Articular chondrocyte of knee joint (primary cell): ENCODE results near the gene ERN2. TPM values are rescaled to one million over a fixed set of nuclear protein-coding genes. Genes with fewer than 3 reads are reported as not detected.

ENCODE experiments used
- total RNA-seq: library from RNA; depleted of rRNA; stranded (reverse); fragments of >200 nt; gene quantifications from 2 replicates; pipeline ENCODE4 v1.2.3, GENCODE V29; 2012

The ERN2 gene
- total RNA-seq: 0.11 and 0.13 TPM in 2 replicates

DNA sequence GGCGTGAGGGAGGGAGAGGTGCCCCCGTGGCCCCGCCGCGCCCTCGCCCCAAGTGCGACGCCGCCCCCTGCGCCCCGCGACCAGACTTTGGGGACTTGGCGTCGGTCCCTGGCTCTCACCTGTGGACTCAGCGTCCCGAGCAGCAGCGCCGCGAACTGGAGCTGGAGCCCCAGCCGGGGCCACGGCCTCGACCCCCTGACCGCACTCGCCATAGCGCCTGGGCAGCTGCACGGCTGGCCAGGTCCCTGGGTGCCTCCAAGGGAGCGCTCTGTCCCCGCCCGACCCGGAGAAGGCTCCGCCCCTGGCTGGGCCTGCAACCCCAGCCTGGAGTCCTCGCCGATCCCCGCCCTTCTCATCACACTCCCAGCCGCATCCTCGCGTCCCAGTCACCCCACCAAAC is at the start of gene ERN2:
Gene ERN2, minus strand, starts transcription at position 247 of the 400 bp plus-strand sequence. Its CDS starts 35 bp downstream, at position 212.

DNA sequence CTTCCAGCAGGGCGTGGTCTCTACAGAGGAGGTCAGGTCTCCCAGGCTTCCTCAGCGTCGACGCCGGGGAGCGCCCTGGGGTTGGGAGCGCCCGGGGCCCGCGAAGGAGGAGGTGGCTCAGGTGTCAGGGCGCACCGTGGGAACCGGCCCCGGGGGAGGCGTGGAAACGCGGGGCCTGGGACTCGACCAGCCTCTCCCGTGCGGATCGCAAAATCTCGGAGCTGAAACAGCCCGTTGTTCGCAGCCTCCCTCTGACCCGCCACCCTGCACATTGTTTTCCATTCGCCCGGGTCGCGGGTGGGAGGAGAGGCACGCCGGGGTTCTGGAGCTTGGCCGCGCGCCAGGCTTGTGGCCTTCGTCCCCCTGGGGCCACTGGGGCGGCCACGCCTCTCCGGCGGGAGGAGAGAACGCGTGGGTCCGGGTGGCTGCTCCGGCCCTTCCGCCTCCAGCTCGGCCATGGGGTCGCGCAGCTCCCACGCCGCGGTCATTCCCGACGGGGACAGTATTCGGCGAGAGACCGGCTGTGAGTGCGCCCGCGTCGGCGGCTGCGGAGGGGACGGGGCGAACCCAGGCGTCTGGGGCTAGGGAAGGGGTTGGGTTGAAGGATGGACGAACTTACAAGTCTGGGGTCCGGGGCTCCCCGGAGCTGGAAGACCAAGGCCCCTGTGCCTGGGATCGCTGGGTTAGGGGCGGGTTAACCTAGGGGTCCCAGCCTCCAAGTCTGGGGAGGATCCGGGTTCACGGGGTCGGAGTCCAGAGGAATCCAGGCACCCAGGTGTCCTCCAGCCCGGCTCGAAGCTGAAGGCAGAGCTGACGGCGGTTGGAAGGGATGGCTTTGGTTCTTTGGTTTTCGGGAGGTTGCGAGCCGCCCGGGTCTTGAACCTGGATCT is 41.8 kb upstream of the ERN2 start, which contains the start of gene CHP2:
Gene CHP2, plus strand, starts transcription at position 433 of the 890 bp plus-strand sequence. Its CDS starts 24 bp downstream, at position 457.

DNA sequence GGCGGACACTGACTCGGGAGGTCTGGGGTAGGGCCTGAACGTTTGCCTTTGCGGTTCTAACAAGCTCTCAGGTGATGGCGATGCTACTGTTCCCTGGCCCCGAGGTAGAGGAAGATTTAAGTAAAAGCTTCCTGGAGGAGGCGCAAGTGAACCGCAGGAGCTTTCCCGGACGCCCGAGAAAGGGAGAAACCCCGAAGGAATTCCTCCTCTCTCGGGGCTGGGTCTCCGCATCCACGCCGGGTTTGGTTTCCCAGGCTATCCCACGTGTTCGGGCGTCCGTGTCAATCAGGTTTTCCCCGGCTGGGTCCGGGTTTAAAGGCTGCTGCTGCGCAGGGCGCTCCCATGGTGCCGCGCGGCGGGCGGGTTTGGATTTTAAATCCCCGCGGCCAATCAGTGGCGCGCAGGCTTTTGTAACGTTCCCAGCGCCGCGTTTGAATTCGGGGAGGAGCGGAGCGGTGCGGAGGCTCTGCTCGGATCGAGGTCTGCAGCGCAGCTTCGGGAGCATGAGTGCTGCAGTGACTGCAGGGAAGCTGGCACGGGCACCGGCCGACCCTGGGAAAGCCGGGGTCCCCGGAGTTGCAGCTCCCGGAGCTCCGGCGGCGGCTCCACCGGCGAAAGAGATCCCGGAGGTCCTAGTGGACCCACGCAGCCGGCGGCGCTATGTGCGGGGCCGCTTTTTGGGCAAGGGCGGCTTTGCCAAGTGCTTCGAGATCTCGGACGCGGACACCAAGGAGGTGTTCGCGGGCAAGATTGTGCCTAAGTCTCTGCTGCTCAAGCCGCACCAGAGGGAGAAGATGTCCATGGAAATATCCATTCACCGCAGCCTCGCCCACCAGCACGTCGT is 34.4 kb downstream of the ERN2 start, which contains the start of gene PLK1:
Gene PLK1, plus strand, starts transcription at position 460 of the 844 bp plus-strand sequence. Its CDS starts 44 bp downstream, at position 504.

DNA sequence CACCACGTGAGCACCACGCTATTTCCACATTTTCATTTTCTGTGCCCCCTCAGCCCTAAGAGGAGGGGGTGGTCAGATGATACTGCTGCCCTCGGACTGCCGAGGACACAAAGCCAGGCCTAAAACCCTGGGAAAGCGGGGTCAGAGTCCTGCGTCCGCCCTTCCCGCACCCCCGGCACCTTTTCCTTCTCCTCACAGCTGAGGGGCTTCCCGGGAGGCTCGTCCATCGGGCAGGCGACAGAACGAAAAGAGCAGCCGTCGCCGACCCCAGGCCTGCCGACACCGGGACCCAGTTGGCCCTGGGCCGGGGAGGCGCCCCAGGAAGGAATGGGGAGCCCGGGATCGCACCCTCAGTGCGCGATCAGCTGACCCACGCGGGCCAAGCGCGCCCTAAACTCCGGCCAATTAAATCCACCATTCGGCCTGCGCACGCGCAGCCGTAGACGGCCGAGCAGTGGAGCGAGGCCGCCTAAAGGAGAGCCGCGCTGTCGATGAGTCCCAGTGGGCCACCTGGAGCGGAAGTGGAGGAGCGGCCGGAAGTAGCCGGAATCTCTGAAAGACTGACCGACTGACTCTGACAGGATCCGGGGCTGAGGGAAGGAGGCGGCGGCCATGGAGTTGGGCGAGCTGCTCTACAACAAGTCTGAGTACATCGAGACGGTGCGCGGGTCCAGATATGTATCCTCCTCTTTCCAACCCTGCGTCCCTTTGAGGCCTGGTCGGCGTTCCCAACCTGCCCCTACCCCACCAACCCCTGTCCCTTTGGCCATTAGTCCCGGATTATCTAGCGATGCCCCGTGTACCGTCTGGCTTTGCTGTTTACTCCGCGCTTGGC is 71.9 kb downstream of the ERN2 start, which contains the start of the genes DCTN5 and PALB2:
Gene DCTN5, plus strand, starts transcription at position 536 of the 835 bp plus-strand sequence. Its CDS starts 77 bp downstream, at position 613.
Gene PALB2, minus strand, starts transcription at position 380 of the 835 bp plus-strand sequence. Its CDS starts 153 bp downstream, at position 227.

Other genes starting within 250 kb of the ERN2 start
- 45.8 and 50.4 TPM in 2 replicates for gene GGA2, start 202.7 kb downstream of the ERN2 start, total RNA-seq
- gene EARS2, start 155.9 kb downstream of the ERN2 start, total RNA-seq: 22.8 and 27.7 TPM in 2 replicates
- gene UBFD1, start 155.5 kb downstream of the ERN2 start, total RNA-seq: 83.9 and 113 TPM in 2 replicates
- gene NDUFAB1, start 116.9 kb downstream of the ERN2 start, total RNA-seq: 53.8 and 69.8 TPM in 2 replicates
- gene PALB2, start 71.9 kb downstream of the ERN2 start, total RNA-seq: 14.1 and 17.0 TPM in 2 replicates
- 55.9 and 69.4 TPM in 2 replicates for gene DCTN5, start 71.8 kb downstream of the ERN2 start, total RNA-seq
- 12.8 and 14.9 TPM in 2 replicates for gene PLK1, start 34.3 kb downstream of the ERN2 start, total RNA-seq
- not detected in 2 replicates for gene CHP2, start 41.8 kb upstream of the ERN2 start, total RNA-seq
- gene PRKCB, start 122.8 kb upstream of the ERN2 start, total RNA-seq: 0.11 and 0.52 TPM in 2 replicates